Kidney (tissue), 14 donors: ENCODE data around the gene PALM. TPM values are rescaled to one million over a fixed set of nuclear protein-coding genes. Genes with fewer than 3 reads are reported as not detected.

Experiments
- DNase-seq, 5 donors: peaks; one replicate each; pipeline ENCODE4 v3.0.0-alpha.2; 2013 to 2020
- FAIRE-seq: peaks from 2 replicates; lab custom pipeline; 2012; peaks lifted over from hg19 to GRCh38; lab: Jason Lieb, UNC
- H3K27ac ChIP-seq, 2 donors: one replicate each; pipeline ENCODE4 v1.7.0; 2013; ENCODE audit warnings: low read depth in 2 of 2, low read length in 2 of 2, inconsistent platforms in 1 of 2
- H3K27me3 ChIP-seq: one replicate; pipeline ENCODE4 v1.7.1; 2013; ENCODE audit warnings: low read length, inconsistent platforms; ENCODE audit not compliant: control insufficient read depth, insufficient read depth
- H3K36me3 ChIP-seq, 3 donors: one replicate each; pipeline versions ENCODE4 v1.7.0 to v1.7.1; 2013; ENCODE audit warnings: low read length in 3 of 3, control low read depth in 1 of 3, inconsistent platforms in 1 of 3; ENCODE audit not compliant: insufficient read depth in 3 of 3, control insufficient read depth in 2 of 3
- H3K4me1 ChIP-seq, 3 donors: one replicate each; pipeline versions ENCODE4 v1.7.0 to v1.7.1; 2013; ENCODE audit warnings: low read length in 3 of 3, inconsistent platforms in 1 of 3, low read depth in 1 of 3; ENCODE audit not compliant: control insufficient read depth in 2 of 3, insufficient read depth in 2 of 3
- H3K4me3 ChIP-seq, 3 donors: one replicate each; pipeline versions ENCODE4 v1.7.0 to v1.8.1; 2013; ENCODE audit warnings: low read length in 3 of 3, control low read depth in 1 of 3, inconsistent platforms in 1 of 3
- H3K9ac ChIP-seq, 3 donors: one replicate each; pipeline versions ENCODE4 v1.7.0 to v1.7.1; 2013; ENCODE audit warnings: low read length in 3 of 3, control low read depth in 1 of 3, inconsistent platforms in 1 of 3
- H3K9me3 ChIP-seq, 3 donors: one replicate each; pipeline versions ENCODE4 v1.7.0 to v1.7.1; 2013; ENCODE audit warnings: low read length in 3 of 3, control low read depth in 1 of 3, inconsistent platforms in 1 of 3; ENCODE audit not compliant: control insufficient read depth in 2 of 3, insufficient read depth in 1 of 3
- intact Hi-C: fragments of 100-400 bp; cut with DNase I; formaldehyde crosslinking; loops from one replicate; pipeline ENCODE4 v1.11.1; 2022
- polyA plus RNA-seq: library from polyadenylated mRNA; stranded (reverse); fragments of 350-450 nt; fragmentation: Illumina TruSeq; extraction: RNeasy Lipid Tissue Mini Kit (QIAGEN cat#74804); gene quantifications from one replicate; pipeline ENCODE4 v1.2.3, GENCODE V29; 2014; ENCODE audit warnings: low read depth, low replicate concordance; ENCODE audit not compliant: insufficient read depth
- total RNA-seq: library from RNA; stranded (reverse); fragmentation: NEBNext Ultra II Directional; extraction: Animal tissue kit (Norgen Biotek cat#: 25700); gene quantifications from one replicate; pipeline ENCODE4 v1.2.1, GENCODE V29; 2021
- TF ChIP-seq, protein P1 (sequence below): IDR thresholded peaks from 3 replicates; pipeline ENCODE4 v1.5.1; 2012; ENCODE audit warnings: mild to moderate bottlenecking, moderate library complexity, borderline replicate concordance; ENCODE audit not compliant: insufficient read depth; ENCODE audit errors: extremely low read depth
- donor health status: control.
- donor health status: control.
- donor health status: control.
- donor health status: control.
- donor health status: control.
- donor health status: DM: yes; HTN: yes; CAD: no.
- donor health status: Normal renal cell carcinoma (clear cell type).

The PALM gene
- total and polyA plus RNA-seq, 2 donors from 2014 or later, result 49.4 to 92.3 TPM

DNA sequence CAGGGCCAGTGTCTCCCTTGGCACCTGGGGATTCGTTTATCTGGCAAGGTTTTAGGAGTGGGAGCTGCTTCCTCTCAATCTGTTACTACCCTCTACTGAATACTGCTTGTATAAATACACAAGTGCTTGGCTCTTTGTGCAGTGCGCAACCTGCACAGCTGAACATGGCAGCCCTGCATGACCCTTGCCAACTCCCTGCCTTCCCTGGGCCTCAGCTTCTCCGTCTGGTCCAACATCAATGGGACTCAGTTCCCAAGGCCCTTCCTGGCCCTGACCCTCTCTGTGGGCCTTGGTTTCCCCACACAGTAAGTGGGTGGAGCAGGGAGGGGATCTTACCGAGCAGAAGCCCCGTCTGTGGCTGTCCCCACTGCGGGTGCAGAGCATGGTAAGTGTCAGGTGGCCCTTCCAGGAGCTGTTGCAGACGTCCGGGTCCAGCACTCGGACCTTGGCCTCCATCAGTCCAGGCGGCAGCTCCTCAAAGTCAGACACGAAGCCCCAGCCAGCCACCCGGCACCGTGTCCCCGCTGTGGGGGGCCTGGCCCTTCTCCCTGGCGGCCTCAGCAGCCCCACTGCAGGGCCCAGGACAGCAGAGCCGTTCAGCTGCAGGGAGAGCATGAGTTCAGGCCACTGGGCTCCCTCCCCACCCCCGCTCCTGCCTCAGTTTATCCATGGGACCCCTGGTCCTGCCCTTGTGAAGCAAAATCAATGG, 22.0 kb upstream of the PALM start:
- H3K9ac ChIP-seq, result no peak overlapping the region
- H3K27me3 ChIP-seq, result no peaks in the 10 kb centered on the region
- no peak overlapping the region for H3K27ac ChIP-seq
- TF ChIP-seq, protein P1, sequence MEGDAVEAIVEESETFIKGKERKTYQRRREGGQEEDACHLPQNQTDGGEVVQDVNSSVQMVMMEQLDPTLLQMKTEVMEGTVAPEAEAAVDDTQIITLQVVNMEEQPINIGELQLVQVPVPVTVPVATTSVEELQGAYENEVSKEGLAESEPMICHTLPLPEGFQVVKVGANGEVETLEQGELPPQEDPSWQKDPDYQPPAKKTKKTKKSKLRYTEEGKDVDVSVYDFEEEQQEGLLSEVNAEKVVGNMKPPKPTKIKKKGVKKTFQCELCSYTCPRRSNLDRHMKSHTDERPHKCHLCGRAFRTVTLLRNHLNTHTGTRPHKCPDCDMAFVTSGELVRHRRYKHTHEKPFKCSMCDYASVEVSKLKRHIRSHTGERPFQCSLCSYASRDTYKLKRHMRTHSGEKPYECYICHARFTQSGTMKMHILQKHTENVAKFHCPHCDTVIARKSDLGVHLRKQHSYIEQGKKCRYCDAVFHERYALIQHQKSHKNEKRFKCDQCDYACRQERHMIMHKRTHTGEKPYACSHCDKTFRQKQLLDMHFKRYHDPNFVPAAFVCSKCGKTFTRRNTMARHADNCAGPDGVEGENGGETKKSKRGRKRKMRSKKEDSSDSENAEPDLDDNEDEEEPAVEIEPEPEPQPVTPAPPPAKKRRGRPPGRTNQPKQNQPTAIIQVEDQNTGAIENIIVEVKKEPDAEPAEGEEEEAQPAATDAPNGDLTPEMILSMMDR, result no peak
- no peaks in the 10 kb centered on the region for H3K36me3 ChIP-seq
- FAIRE-seq (no peak), DNase-seq (peak in 2 of 5 donors; percentile 41 to 64)
- H3K4me1 ChIP-seq, result no peaks in the 10 kb centered on the region
- no peak overlapping the region for H3K4me3 ChIP-seq
- H3K9me3 ChIP-seq, result no peaks in the 10 kb centered on the region
- intact Hi-C loops, result no loop called here

DNA sequence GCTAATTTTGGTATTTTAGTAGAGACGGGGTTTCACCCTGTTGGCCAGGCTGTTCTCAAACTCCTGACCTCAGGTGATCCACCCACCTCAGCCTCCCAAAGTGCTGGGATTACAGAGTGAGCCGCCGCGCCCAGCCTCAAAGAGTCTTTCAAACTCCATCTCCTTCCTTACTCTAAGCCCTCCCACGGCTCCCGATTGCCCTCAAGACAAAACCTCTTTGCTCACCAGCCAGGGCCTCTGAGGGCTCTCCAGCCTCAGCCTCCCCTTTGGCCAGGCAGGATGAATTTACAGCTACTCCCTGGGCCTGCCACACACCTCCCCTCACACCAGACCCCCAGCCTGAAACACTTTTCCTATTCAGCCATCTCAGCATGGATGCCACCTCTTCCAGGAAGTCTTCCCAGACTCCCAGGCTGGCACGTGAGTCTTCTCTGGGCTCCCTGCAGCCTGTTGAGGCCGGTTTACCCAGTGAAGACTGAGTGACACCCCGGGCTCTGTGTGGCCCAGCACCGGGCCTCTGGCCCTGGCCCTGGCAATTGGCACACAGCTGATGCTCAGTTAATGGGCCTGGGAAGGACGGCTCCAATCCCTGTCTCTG, 21.1 kb upstream of the PALM start:
- Histone ChIP-seq H3K9ac (no peak overlapping the region), H3K27me3 (no peaks in the 10 kb centered on the region), H3K9me3 (no peaks in the 10 kb centered on the region), H3K36me3 (no peaks in the 10 kb centered on the region), H3K4me1 (no peaks in the 10 kb centered on the region), H3K27ac (no peak overlapping the region), H3K4me3 (no peak overlapping the region)
- DNase-seq (no peak), FAIRE-seq (no peak)
- TF ChIP-seq, protein P1, result no peak
- intact Hi-C loops, result no loop called here

DNA sequence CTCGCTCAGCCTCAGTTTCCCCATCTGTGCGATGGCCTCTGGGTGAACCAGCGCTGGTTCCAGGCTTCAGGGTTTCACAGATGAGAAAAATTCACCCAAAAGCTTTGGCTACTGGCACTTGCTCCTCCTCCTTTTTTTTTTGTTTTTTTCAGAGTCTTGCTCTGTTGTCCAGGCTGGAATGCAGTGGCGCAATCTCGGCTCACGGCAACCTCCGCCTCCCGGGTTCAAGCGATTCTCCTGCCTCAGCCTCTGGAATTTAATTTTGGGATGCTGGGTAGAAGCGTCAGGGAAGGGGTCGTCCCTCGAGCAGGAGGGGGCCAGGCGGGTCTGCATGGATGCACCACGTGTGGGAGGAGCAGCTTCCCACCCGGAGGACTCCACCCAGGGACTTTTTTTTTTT, 20.5 kb upstream of the PALM start:
- Histone ChIP-seq H3K9me3 (no peaks in the 10 kb centered on the region), H3K4me1 (no peaks in the 10 kb centered on the region), H3K27ac (no peak overlapping the region), H3K27me3 (no peaks in the 10 kb centered on the region), H3K4me3 (no peak overlapping the region), H3K36me3 (no peaks in the 10 kb centered on the region), H3K9ac (no peak overlapping the region)
- intact Hi-C loops, result no loop called here
- DNase-seq (peak in 1 of 5 donors; percentile 69), FAIRE-seq (no peak)
- TF ChIP-seq, protein P1, result no peak
